ENCODE data around the gene THSD7A. TPM values are rescaled to one million over a fixed set of nuclear protein-coding genes. Genes with fewer than 3 reads are reported as not detected.

THSD7A gene
- total and polyA plus RNA-seq, 8 donors = 3.7 to 20.8 (median 17.8) TPM

- Histone ChIP-seq H3K27ac (no peak overlapping the region), H3K27me3 (no peaks in the 10 kb centered on the region), H3K36me3 (no peaks in the 10 kb centered on the region), H3K4me1 (no peaks in the 10 kb centered on the region), H3K4me3 (no peak overlapping the region), H3K9me3 (no peaks in the 10 kb centered on the region)
- no peak for TF ChIP-seq CTCF (IDR thresholded peaks at IDR 0.05)
- DNase-seq = no peak
- no peak for ATAC-seq
- intact Hi-C loops (cut with DNase I) = no loop called here
Observed at GRCh38 chr7:11714205-11714604, 117.8 kb downstream of the THSD7A start.

- H3K36me3 ChIP-seq = no peaks in the 10 kb centered on the region
- H3K4me3 ChIP-seq = no peak overlapping the region
- ATAC-seq (no peak), DNase-seq (no peak)
- no peaks in the 10 kb centered on the region for H3K4me1 ChIP-seq
- H3K27me3 ChIP-seq = no peaks in the 10 kb centered on the region
- TF ChIP-seq CTCF (IDR thresholded peaks at IDR 0.05) = no peak
- no peak overlapping the region for H3K27ac ChIP-seq
- no peaks in the 10 kb centered on the region for H3K9me3 ChIP-seq
- intact Hi-C loops (cut with DNase I) = no loop called here
Observed at GRCh38 chr7:11713352-11713751, 118.6 kb downstream of the THSD7A start.

- ATAC-seq (no peak), DNase-seq (no peak)
- Histone ChIP-seq H3K27ac (no peak overlapping the region), H3K27me3 (no peaks in the 10 kb centered on the region), H3K9me3 (no peaks in the 10 kb centered on the region), H3K4me3 (no peak overlapping the region), H3K36me3 (no peaks in the 10 kb centered on the region), H3K4me1 (no peaks in the 10 kb centered on the region)
- intact Hi-C loops (cut with DNase I) = no loop called here
- no peak for TF ChIP-seq CTCF (IDR thresholded peaks at IDR 0.05)
Observed at GRCh38 chr7:11710377-11710776, 121.6 kb downstream of the THSD7A start.

- Histone ChIP-seq H3K9me3 (no peaks in the 10 kb centered on the region), H3K27me3 (no peaks in the 10 kb centered on the region), H3K4me3 (no peak overlapping the region), H3K36me3 (no peaks in the 10 kb centered on the region), H3K4me1 (no peaks in the 10 kb centered on the region), H3K27ac (no peak overlapping the region)
- TF ChIP-seq CTCF (IDR thresholded peaks at IDR 0.05) = no peak
- DNase-seq = no peak
- no peak for ATAC-seq
- intact Hi-C loops (cut with DNase I) = no loop called here
Observed at GRCh38 chr7:11709196-11709595, 122.8 kb downstream of the THSD7A start.

GRCh38 chr7:11707606-11708193 is 124.3 kb downstream of the THSD7A start:
- no peaks in the 10 kb centered on the region for H3K9me3 ChIP-seq
- DNase-seq (no peak), ATAC-seq (no peak)
- no peak for TF ChIP-seq CTCF (IDR thresholded peaks at IDR 0.05)
- no peak overlapping the region for H3K4me3 ChIP-seq
- H3K27ac ChIP-seq = no peak overlapping the region
- H3K36me3 ChIP-seq = no peaks in the 10 kb centered on the region
- no peaks in the 10 kb centered on the region for H3K27me3 ChIP-seq
- H3K4me1 ChIP-seq = no peaks in the 10 kb centered on the region
- intact Hi-C loops (cut with DNase I) = no loop called here
